K562 (cell line): ENCODE data around the gene ARPC1A. TPM values are rescaled to one million over a fixed set of nuclear protein-coding genes. Genes with fewer than 3 reads are reported as not detected.
A peak's percentile ranks its signal among the peaks of the same experiment; 100 is the strongest.

Source experiments
- ATAC-seq: fragments of 200-7000 bp; cut with Tn5 transposase; 3 replicates; pipeline ENCODE4 v1.9.1; 2020; ENCODE audit warnings: moderate library complexity
- BruUV-seq: library from RNA; stranded (reverse); fragments of 400-500 nt; replicated peaks from 2 replicates; lab custom pipeline; 2021; lab: Mats Ljungman, UMichigan
- CTCF ChIA-PET: fragments of 300-600 bp; formaldehyde crosslinking; extraction: SDS; loops from one replicate; lab custom pipeline; 2021; ENCODE audit warnings: low intra/inter-chr PET ratio; lab: Yijun Ruan, JAX
- POLR2A ChIA-PET: fragments of 300-600, 350-650 bp; sonication (Branson Sonifier 250); formaldehyde crosslinking; extraction: SDS; loops from one replicate; lab custom pipeline; 2021; ENCODE audit warnings: antibody characterized with exemption, inconsistent platforms; lab: Yijun Ruan, JAX
- DNase-seq, 4 experiments: peaks; one replicate each; pipeline versions ENCODE4 v3.0.0 to v3.0.0-alpha.2; 2011 to 2018; ENCODE audit warnings: low spot score in 3 of 4, mixed read lengths in 3 of 4; ENCODE audit errors: extremely low read depth in 1 of 4
- FAIRE-seq: peaks from 2 replicates; lab custom pipeline; 2011; peaks lifted over from hg19 to GRCh38; lab: Jason Lieb, UNC
- H2AFZ ChIP-seq: 2 replicates; pipeline ENCODE4 v1.6.0; 2011; ENCODE audit warnings: low read depth, low read length, control low read depth, inconsistent platforms
- H3K27ac ChIP-seq: fragments of 200-600 bp; 3 replicates; pipeline ENCODE4 v1.8.0; 2011; ENCODE audit warnings: low read depth, mild to moderate bottlenecking, control low read depth, inconsistent platforms, low read length, moderate library complexity, mixed read lengths; ENCODE audit errors: extremely low read depth
- H3K27me3 ChIP-seq, 2 experiments: fragments of 300-600 bp in 1 of 2; 2 replicates in 1 of 2; 3 replicates in 1 of 2; pipeline versions ENCODE4 v1.6.0 to v1.8.0; 2011; ENCODE audit warnings: inconsistent platforms in 2 of 2, low read length in 2 of 2, mild to moderate bottlenecking in 1 of 2, mixed read lengths in 1 of 2, moderate library complexity in 1 of 2; ENCODE audit not compliant: control insufficient read depth in 2 of 2, insufficient read depth in 2 of 2
- H3K36me3 ChIP-seq: fragments of 300-600 bp; 3 replicates; pipeline ENCODE4 v1.8.0; 2011; ENCODE audit warnings: mild to moderate bottlenecking, low read length, inconsistent platforms; ENCODE audit not compliant: control insufficient read depth, insufficient read depth
- H3K4me1 ChIP-seq, 2 experiments: fragments of 200-600 bp in 1 of 2; replicated peaks in 1 of 2; 2 replicates in 1 of 2; 3 replicates in 1 of 2; pipeline versions ENCODE4 v1.5.1 to v1.8.0; 2011; ENCODE audit warnings: inconsistent platforms in 2 of 2, low read length in 2 of 2, mild to moderate bottlenecking in 1 of 2, mixed read lengths in 1 of 2, moderate library complexity in 1 of 2; ENCODE audit not compliant: control insufficient read depth in 2 of 2, insufficient read depth in 2 of 2
- H3K4me2 ChIP-seq: 2 replicates; pipeline ENCODE4 v1.6.1; 2011; ENCODE audit warnings: low read length, control low read depth, inconsistent platforms, mixed read lengths; ENCODE audit not compliant: insufficient read depth
- H3K4me3 ChIP-seq: fragments of 200-600 bp; sonication (generic), shearing (Covaris generic); 2 replicates; pipeline ENCODE4 v1.5.1; 2016; ENCODE audit warnings: control low read depth, inconsistent platforms
- H3K79me2 ChIP-seq: fragments of 200-600 bp; 3 replicates; pipeline ENCODE4 v1.8.0; 2011; ENCODE audit warnings: low read length, inconsistent platforms; ENCODE audit not compliant: control insufficient read depth, insufficient read depth
- H3K9ac ChIP-seq, 2 experiments: 2 replicates each; pipeline versions ENCODE4 v1.6.0 to v1.6.1; 2011; ENCODE audit warnings: low read depth in 2 of 2, low read length in 2 of 2, control low read depth in 1 of 2, inconsistent platforms in 1 of 2, mild to moderate bottlenecking in 1 of 2, mixed read lengths in 1 of 2; ENCODE audit not compliant: insufficient read depth in 1 of 2
- H3K9me1 ChIP-seq: one replicate; pipeline ENCODE4 v1.6.0; 2011; ENCODE audit warnings: inconsistent platforms, mild to moderate bottlenecking, low read length, moderate library complexity; ENCODE audit not compliant: control insufficient read depth, insufficient read depth
- H3K9me3 ChIP-seq: replicated peaks from 2 replicates; pipeline ENCODE4 v1.5.1; 2011; ENCODE audit warnings: low read depth, low read length, inconsistent platforms; ENCODE audit not compliant: control insufficient read depth, insufficient read depth
- H4K20me1 ChIP-seq: replicated peaks from 2 replicates; pipeline ENCODE4 v1.6.1; 2011; ENCODE audit warnings: low read length, inconsistent platforms, mixed read lengths; ENCODE audit not compliant: control insufficient read depth, insufficient read depth
- ATF4 ChIP-seq: fragments of 450-650 bp; formaldehyde crosslinking; IDR thresholded peaks from 2 replicates; pipeline ENCODE4 v1.4.0; 2022; ENCODE audit warnings: mild to moderate bottlenecking, moderate library complexity
- ATF7 ChIP-seq: fragments of 450-650 bp; IDR thresholded peaks from 2 replicates; pipeline ENCODE4 v1.7.1; 2014; ENCODE audit warnings: mild to moderate bottlenecking, moderate library complexity
- GMEB1 ChIP-seq: fragments of 250-450 bp; sonication (Bioruptor Pico); IDR thresholded peaks from 2 replicates; pipeline ENCODE4 v1.4.0; 2020; ENCODE audit warnings: mild to moderate bottlenecking
- MCM7 ChIP-seq, 2 experiments: fragments of 450-650 bp; IDR thresholded peaks; 2 replicates each; pipeline ENCODE4 v1.6.1; 2016 to 2018
- MTA3 ChIP-seq: fragments of 450-650 bp; formaldehyde crosslinking; IDR thresholded peaks from 2 replicates; pipeline ENCODE4 v1.6.1; 2017; ENCODE audit warnings: mild to moderate bottlenecking, borderline replicate concordance
- POLR2G ChIP-seq: fragments of 200-400 bp; formaldehyde crosslinking; IDR thresholded peaks from 2 replicates; pipeline ENCODE4 v1.6.1; 2017; ENCODE audit warnings: low read depth, mild to moderate bottlenecking, antibody characterized with exemption, low read length, moderate library complexity
- RERE ChIP-seq: sonication (generic); formaldehyde crosslinking; IDR thresholded peaks from 2 replicates; pipeline ENCODE4 v1.8.0; 2023; ENCODE audit warnings: missing genetic modification reagents, mild to moderate bottlenecking, borderline replicate concordance
- SRSF3 ChIP-seq: fragments of 200-400 bp; formaldehyde crosslinking; IDR thresholded peaks from 2 replicates; pipeline ENCODE4 v1.6.1; 2016; ENCODE audit warnings: mild to moderate bottlenecking, low read length, moderate library complexity; ENCODE audit not compliant: insufficient read depth
- WGBS: fragments of 100-300 bp; shearing (Covaris generic); methylation state at CpG from one replicate; pipeline ENCODE4 v1.1.6; 2016; ENCODE audit warnings: low coverage, mixed read lengths; ENCODE audit not compliant: insufficient coverage; ENCODE audit errors: missing lambda C conversion rate; 5-methylcytosine and 5-hydroxymethylcytosine counted together
- in situ Hi-C: fragments of 300-500 bp; cut with MboI; formaldehyde crosslinking; loops from 4 replicates; pipeline ENCODE4 v1.15.0; 2018; ENCODE audit warnings: inconsistent platforms, mixed read lengths
- intact Hi-C: fragments of 100-400 bp; cut with micrococcal nuclease; formaldehyde crosslinking; loops from 2 replicates; pipeline ENCODE4 v1.14.2; 2022
- polyA plus RNA-seq, 8 experiments: library from polyadenylated mRNA; depleted of rRNA in 4 of 8; stranded (reverse) in 5 of 8; unstranded in 3 of 8; fragments of >200 nt; fragmentation: Nextera tagmentation in 2 of 8; fragmentation: Illumina TruSeq in 1 of 8; extraction: Ambion mirVana in 2 of 8; extraction: Trizol in 1 of 8; gene quantifications; 2 replicates each; pipeline versions ENCODE4 v1.2.1 to v1.2.3, GENCODE V29; 2011 to 2014; ENCODE audit warnings: inconsistent platforms in 1 of 8, missing spikeins in 1 of 8
- total RNA-seq, 7 experiments: library from RNA; depleted of rRNA in 6 of 7; stranded (reverse); fragments of >200 nt in 6 of 7; fragmentation: Illumina TruSeq in 2 of 7; extraction: Trizol in 2 of 7; gene quantifications; 2 replicates each; pipeline versions ENCODE4 v1.2.1 to v1.2.3, GENCODE V29; 2011 to 2021; ENCODE audit warnings: low replicate concordance in 1 of 7

Gene ARPC1A
- total and polyA plus RNA-seq, 9 of the 15 experiments (the other 6 are each of a cell fraction or from before 2014, with no cell fraction given) = 39.5 to 151 (median 86.1) TPM

GRCh38 chr7:99381664-99382075 is 56.0 kb downstream of the ARPC1A start:
- Histone ChIP-seq H3K4me2 (no peak overlapping the region), H3K27me3 (no peaks in the 10 kb centered on the region), H3K27ac (no peak overlapping the region), H3K9ac (peak overlapping the region in 1 of 2 experiments; percentile 82; a peak in 2 of 4 replicates), H3K4me1 (peaks cover 24 to 54% of the 10 kb centered on the region in 2 experiments), H4K20me1 (peaks cover 27% of the 10 kb centered on the region; the same call in 1 of the 2 replicates), H2AFZ (no peak overlapping the region), H3K36me3 (peaks cover 72% of the 10 kb centered on the region; the same call in 2 of the 3 replicates), H3K9me1 (peaks cover 6% of the 10 kb centered on the region), H3K4me3 (no peak overlapping the region), H3K79me2 (peaks cover 71% of the 10 kb centered on the region), H3K9me3 (no peaks in the 10 kb centered on the region)
- WGBS = 96% methylated on average over 7 of the region's 7 CpGs
- no peak for TF ChIP-seq MCM7 (IDR thresholded peaks at IDR 0.05)
- no peak for TF ChIP-seq ATF7
- peak; percentile 47 for TF ChIP-seq POLR2G
- no peak for TF ChIP-seq SRSF3
- TF ChIP-seq GMEB1 (CRISPR knock-in tag) = no peak
- no peak for TF ChIP-seq RERE (CRISPR knock-in tag)
- no peak for TF ChIP-seq MTA3
- no peak for TF ChIP-seq ATF4
- in situ Hi-C loops (no loop called here), intact Hi-C loops (no loop called here)
- POLR2A ChIA-PET = no interaction called here
- DNase-seq (no peak), ATAC-seq (no peak), FAIRE-seq (no peak)
- CTCF ChIA-PET = no interaction called here
- BruUV-seq = no TSS peak
